H9 (cell line): ENCODE data around the gene ADAMTS17. TPM values are rescaled to one million over a fixed set of nuclear protein-coding genes. Genes with fewer than 3 reads are reported as not detected.

Source experiments
- DNase-seq: peaks from one replicate; pipeline ENCODE4 v3.0.0-alpha.2; 2017
- H2AFZ ChIP-seq: one replicate; pipeline ENCODE4 v1.6.1; 2013; ENCODE audit warnings: mild to moderate bottlenecking, low read length, control low read depth, moderate library complexity
- H2AK5ac ChIP-seq: 2 replicates; pipeline ENCODE4 v1.6.1; 2013; ENCODE audit warnings: low read length, control low read depth, mixed read lengths; ENCODE audit not compliant: insufficient read length
- H2BK120ac ChIP-seq: one replicate; pipeline ENCODE4 v1.6.1; 2013; ENCODE audit warnings: low read depth, mild to moderate bottlenecking, low read length, control low read depth, inconsistent platforms; ENCODE audit not compliant: poor library complexity, severe bottlenecking
- H2BK12ac ChIP-seq: 2 replicates; pipeline ENCODE4 v1.6.1; 2013; ENCODE audit warnings: low read length, control low read depth, mixed read lengths, low read depth; ENCODE audit not compliant: insufficient read length
- H2BK15ac ChIP-seq: 2 replicates; pipeline ENCODE4 v1.6.1; 2013; ENCODE audit warnings: low read depth, low read length, control low read depth
- H2BK20ac ChIP-seq: one replicate; pipeline ENCODE4 v1.6.1; 2013; ENCODE audit warnings: low read depth, mild to moderate bottlenecking, low read length, control low read depth, inconsistent platforms; ENCODE audit not compliant: poor library complexity, severe bottlenecking
- H2BK5ac ChIP-seq: 2 replicates; pipeline ENCODE4 v1.6.1; 2013; ENCODE audit warnings: low read length, control low read depth, mixed read lengths; ENCODE audit not compliant: insufficient read length
- H3K14ac ChIP-seq: 2 replicates; pipeline ENCODE4 v1.6.1; 2013; ENCODE audit warnings: low read length, control low read depth; ENCODE audit not compliant: insufficient read depth
- H3K18ac ChIP-seq: 2 replicates; pipeline ENCODE4 v1.6.1; 2013; ENCODE audit warnings: low read depth, mild to moderate bottlenecking, mixed read lengths, low read length, control low read depth; ENCODE audit not compliant: insufficient read length
- H3K23ac ChIP-seq: 2 replicates; pipeline ENCODE4 v1.6.1; 2013; ENCODE audit warnings: low read length, control low read depth, mixed read lengths, low read depth; ENCODE audit not compliant: insufficient read length
- H3K23me2 ChIP-seq: 2 replicates; pipeline ENCODE4 v1.6.1; 2013; ENCODE audit warnings: low read depth, mild to moderate bottlenecking, mixed read lengths, low read length, control low read depth; ENCODE audit not compliant: insufficient read length, poor library complexity, severe bottlenecking
- H3K27ac ChIP-seq: 2 replicates; pipeline ENCODE4 v1.5.1; 2013; ENCODE audit warnings: low read length, control low read depth, mixed read lengths, low read depth; ENCODE audit not compliant: insufficient read length
- H3K27me3 ChIP-seq: 2 replicates; pipeline ENCODE4 v1.6.1; 2013; ENCODE audit warnings: low read length, control low read depth, inconsistent platforms; ENCODE audit not compliant: insufficient read depth
- H3K4ac ChIP-seq: 2 replicates; pipeline ENCODE4 v1.6.1; 2013; ENCODE audit warnings: low read depth, mild to moderate bottlenecking, control low read depth, inconsistent platforms, low read length, moderate library complexity
- H3K4me1 ChIP-seq: 2 replicates; pipeline ENCODE4 v1.6.1; 2013; ENCODE audit warnings: low read length, control low read depth, inconsistent platforms; ENCODE audit not compliant: insufficient read depth
- H3K4me2 ChIP-seq: 2 replicates; pipeline ENCODE4 v1.6.1; 2013; ENCODE audit warnings: low read length, control low read depth, mixed read lengths; ENCODE audit not compliant: insufficient read length, insufficient read depth
- H3K56ac ChIP-seq: 2 replicates; pipeline ENCODE4 v1.6.1; 2013; ENCODE audit warnings: low read depth, mild to moderate bottlenecking, mixed read lengths, low read length, control low read depth; ENCODE audit not compliant: insufficient read length
- H3K79me1 ChIP-seq: 2 replicates; pipeline ENCODE4 v1.6.1; 2013; ENCODE audit warnings: low read depth, mild to moderate bottlenecking, moderate library complexity, low read length, control low read depth, inconsistent platforms; ENCODE audit not compliant: insufficient read depth, poor library complexity, severe bottlenecking
- H3K79me2 ChIP-seq: 2 replicates; pipeline ENCODE4 v1.6.1; 2013; ENCODE audit warnings: low read length, control low read depth, inconsistent platforms; ENCODE audit not compliant: insufficient read depth
- H3K9ac ChIP-seq: 2 replicates; pipeline ENCODE4 v1.6.1; 2013; ENCODE audit warnings: low read length, control low read depth, mixed read lengths; ENCODE audit not compliant: insufficient read length; ENCODE audit errors: extremely low read depth
- H3K9me3 ChIP-seq: one replicate; pipeline ENCODE4 v1.6.1; 2013; ENCODE audit warnings: low read depth, low read length, inconsistent platforms; ENCODE audit not compliant: control insufficient read depth
- H3T11ph ChIP-seq: one replicate; pipeline ENCODE4 v1.6.1; 2013; ENCODE audit warnings: mild to moderate bottlenecking, low read length, control low read depth, inconsistent platforms
- H4K20me1 ChIP-seq: one replicate; pipeline ENCODE4 v1.6.1; 2013; ENCODE audit not compliant: control insufficient read depth, insufficient read length, insufficient read depth
- H4K5ac ChIP-seq: 2 replicates; pipeline ENCODE4 v1.6.1; 2013; ENCODE audit warnings: low read depth, mild to moderate bottlenecking, mixed read lengths, low read length, control low read depth; ENCODE audit not compliant: insufficient read length
- H4K8ac ChIP-seq: replicated peaks from 2 replicates; pipeline ENCODE4 v1.6.1; 2013; ENCODE audit warnings: low read length, control low read depth, mixed read lengths, low read depth; ENCODE audit not compliant: insufficient read length
- H4K91ac ChIP-seq: 2 replicates; pipeline ENCODE4 v1.6.1; 2013; ENCODE audit warnings: low read depth, mild to moderate bottlenecking, moderate library complexity, mixed read lengths, low read length, control low read depth; ENCODE audit not compliant: insufficient read length
- H3K27ac Mint-ChIP-seq, 3 experiments: 2 replicates in 2 of 3; 3 replicates in 1 of 3; pipeline ENCODE4 v1.8.0; 2020 to 2021; ENCODE audit warnings: mixed read lengths in 3 of 3, mild to moderate bottlenecking in 1 of 3, moderate library complexity in 1 of 3
- H3K27me3 Mint-ChIP-seq: 2 replicates; pipeline ENCODE4 v1.8.0; 2021; ENCODE audit warnings: low read depth, mild to moderate bottlenecking, moderate library complexity, mixed read lengths
- H3K36me3 Mint-ChIP-seq, 3 experiments: 2 replicates in 2 of 3; 3 replicates in 1 of 3; pipeline ENCODE4 v1.8.0; 2020 to 2021; ENCODE audit warnings: low read depth in 3 of 3, mixed read lengths in 3 of 3; ENCODE audit not compliant: insufficient read depth in 1 of 3
- H3K4me1 Mint-ChIP-seq, 2 experiments: 2 replicates each; pipeline ENCODE4 v1.8.0; 2020; ENCODE audit warnings: mixed read lengths in 2 of 2
- H3K4me3 Mint-ChIP-seq, 2 experiments: 2 replicates in 1 of 2; 3 replicates in 1 of 2; pipeline ENCODE4 v1.8.0; 2020 to 2021; ENCODE audit warnings: mild to moderate bottlenecking in 2 of 2, mixed read lengths in 2 of 2, moderate library complexity in 1 of 2
- H3K9me3 Mint-ChIP-seq, 2 experiments: 2 replicates in 1 of 2; 3 replicates in 1 of 2; pipeline ENCODE4 v1.8.0; 2020; ENCODE audit warnings: mild to moderate bottlenecking in 2 of 2, mixed read lengths in 2 of 2, moderate library complexity in 1 of 2
- WGBS: extraction: QIAGEN DNeasy Blood & Tissue Kit; methylation state at CpG from one replicate; pipeline ENCODE4 v1.1.7; 2013; ENCODE audit warnings: missing lambda C conversion rate, low lambda C conversion rate, mixed read lengths; ENCODE audit not compliant: insufficient read length; ENCODE audit errors: extremely low coverage; 5-methylcytosine and 5-hydroxymethylcytosine counted together
- total RNA-seq: library from RNA; stranded (reverse); gene quantifications from 2 replicates; pipeline ENCODE4 v1.2.1, GENCODE V29; 2021
- TF ChIP-seq, protein P1 (sequence below): fragments of 200-600 bp; sonication (generic); conservative IDR thresholded peaks from 3 replicates; pipeline ENCODE4 v1.8.0; 2021; ENCODE audit warnings: antibody characterized with exemption, mild to moderate bottlenecking

Gene ADAMTS17
- total RNA-seq, 1 experiment from 2014 or later = 2.9 TPM

DNA sequence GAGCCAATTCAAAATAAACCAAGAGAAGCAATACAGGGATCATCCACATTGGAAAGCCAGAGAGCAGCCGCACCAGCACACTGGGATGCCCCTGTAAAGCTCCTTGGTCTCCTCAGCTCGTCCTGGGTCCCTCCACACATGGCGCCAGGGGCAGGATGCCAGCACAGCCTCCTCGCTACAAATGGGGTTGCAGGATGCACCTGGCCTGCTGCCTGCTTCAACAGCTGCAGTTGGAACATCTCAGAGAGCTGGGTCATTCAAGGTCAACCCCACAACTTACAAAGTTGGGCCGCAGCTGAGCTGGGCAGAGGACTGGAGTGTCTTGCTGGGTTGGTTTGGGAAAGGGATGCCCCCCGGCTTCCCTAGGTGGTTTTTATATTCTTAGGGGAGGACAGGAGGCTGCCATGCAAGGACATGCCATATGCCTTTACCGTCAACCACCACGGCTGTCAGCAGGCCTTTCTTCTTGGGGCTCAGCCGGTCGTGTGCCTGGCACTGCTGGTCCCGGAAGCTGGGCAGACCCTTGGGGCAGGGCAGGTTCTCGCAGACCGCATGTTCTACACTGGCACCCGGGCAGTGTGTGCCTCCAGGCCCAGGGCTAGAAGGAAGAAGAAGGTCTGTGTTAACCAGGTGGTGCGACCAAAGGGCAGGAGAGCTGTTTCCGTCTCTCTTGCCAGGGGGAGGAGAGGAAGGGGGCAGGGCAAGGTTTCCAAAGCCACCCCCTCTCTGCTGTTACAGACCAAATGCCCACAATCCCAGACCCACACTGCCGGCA lies 225.2 kb downstream of the ADAMTS17 start:
- Histone ChIP-seq H2AFZ (no peak overlapping the region), H2BK5ac (no peak overlapping the region), H3T11ph (no peak overlapping the region), H3K23ac (no peak overlapping the region), H3K4ac (no peak overlapping the region), H3K4me2 (no peak overlapping the region), H2BK20ac (no peak overlapping the region), H2BK120ac (no peak overlapping the region), H2AK5ac (no peak overlapping the region), H3K27ac (no peak overlapping the region), H4K5ac (no peak overlapping the region), H3K18ac (no peak overlapping the region), H3K56ac (no peak overlapping the region), H4K20me1 (no peaks in the 10 kb centered on the region), H4K91ac (no peak overlapping the region), H3K4me1 (no peaks in the 10 kb centered on the region), H2BK15ac (no peak overlapping the region), H3K23me2 (no peaks in the 10 kb centered on the region), H3K9me3 (no peaks in the 10 kb centered on the region), H3K14ac (no peak overlapping the region; the same call in 1 of the 2 replicates), H3K79me2 (no peaks in the 10 kb centered on the region), H3K79me1 (no peaks in the 10 kb centered on the region), H4K8ac (no peak overlapping the region), H3K9ac (no peak overlapping the region), H3K27me3 (no peaks in the 10 kb centered on the region), H2BK12ac (no peak overlapping the region)
- WGBS = no CpG with 5 or more reads among the region's 17 CpGs
- Mint-ChIP-seq H3K4me1 (peaks cover 10 to 11% of the 10 kb centered on the region in 2 experiments), H3K36me3 (peaks cover 8 to 10% (median 9%) of the 10 kb centered on the region in 3 experiments), H3K4me3 (no peak overlapping the region), H3K9me3 (peaks cover 10 to 16% of the 10 kb centered on the region in 2 experiments), H3K27ac (no peak overlapping the region), H3K27me3 (peaks cover 5% of the 10 kb centered on the region)
- TF ChIP-seq, protein P1, sequence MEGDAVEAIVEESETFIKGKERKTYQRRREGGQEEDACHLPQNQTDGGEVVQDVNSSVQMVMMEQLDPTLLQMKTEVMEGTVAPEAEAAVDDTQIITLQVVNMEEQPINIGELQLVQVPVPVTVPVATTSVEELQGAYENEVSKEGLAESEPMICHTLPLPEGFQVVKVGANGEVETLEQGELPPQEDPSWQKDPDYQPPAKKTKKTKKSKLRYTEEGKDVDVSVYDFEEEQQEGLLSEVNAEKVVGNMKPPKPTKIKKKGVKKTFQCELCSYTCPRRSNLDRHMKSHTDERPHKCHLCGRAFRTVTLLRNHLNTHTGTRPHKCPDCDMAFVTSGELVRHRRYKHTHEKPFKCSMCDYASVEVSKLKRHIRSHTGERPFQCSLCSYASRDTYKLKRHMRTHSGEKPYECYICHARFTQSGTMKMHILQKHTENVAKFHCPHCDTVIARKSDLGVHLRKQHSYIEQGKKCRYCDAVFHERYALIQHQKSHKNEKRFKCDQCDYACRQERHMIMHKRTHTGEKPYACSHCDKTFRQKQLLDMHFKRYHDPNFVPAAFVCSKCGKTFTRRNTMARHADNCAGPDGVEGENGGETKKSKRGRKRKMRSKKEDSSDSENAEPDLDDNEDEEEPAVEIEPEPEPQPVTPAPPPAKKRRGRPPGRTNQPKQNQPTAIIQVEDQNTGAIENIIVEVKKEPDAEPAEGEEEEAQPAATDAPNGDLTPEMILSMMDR = no peak
- DNase-seq = no peak
